SK-N-SH treated with all-trans-retinoic acid at 6 μM for 48 hours (cell line): ENCODE results near the gene HS6ST2.
"Not testable (repeated sequence)": the region's sequence is repeated elsewhere in the genome, so short reads cannot be mapped to it uniquely, and the experiment has no call there.

Source experiments
- ATAC-seq: fragments of 200-7000 bp; cut with Tn5 transposase; 3 replicates; pipeline ENCODE4 v1.9.1; 2020; ENCODE audit warnings: mild to moderate bottlenecking, moderate library complexity
- ARNTL ChIP-seq: fragments of 450-650 bp; formaldehyde crosslinking; IDR thresholded peaks from 2 replicates; pipeline ENCODE4 v1.5.0; 2020; ENCODE audit warnings: low read depth, mild to moderate bottlenecking, moderate library complexity, borderline replicate concordance
- CSDC2 ChIP-seq: fragments of 250-450 bp; sonication (Bioruptor Pico); IDR thresholded peaks from 2 replicates; pipeline ENCODE4 v1.5.0; 2020; ENCODE audit warnings: mild to moderate bottlenecking, moderate library complexity
- ESRRG ChIP-seq: fragments of 250-450 bp; sonication (Bioruptor Pico); IDR thresholded peaks from 2 replicates; pipeline ENCODE4 v1.6.1; 2021; ENCODE audit warnings: mild to moderate bottlenecking
- GLIS3 ChIP-seq: fragments of 250-450 bp; sonication (Bioruptor Pico); IDR thresholded peaks from 2 replicates; pipeline ENCODE4 v1.5.0; 2020; ENCODE audit warnings: mild to moderate bottlenecking, moderate library complexity
- ISL1 ChIP-seq: fragments of 250-450 bp; sonication (Bioruptor Pico); IDR thresholded peaks from 2 replicates; pipeline ENCODE4 v2.1.2; 2022; ENCODE audit warnings: mild to moderate bottlenecking, moderate library complexity
- PATZ1 ChIP-seq: fragments of 250-450 bp; sonication (Bioruptor Pico); IDR thresholded peaks from 2 replicates; pipeline ENCODE4 v1.8.0; 2020; ENCODE audit warnings: mild to moderate bottlenecking, moderate library complexity, borderline replicate concordance
- PPARA ChIP-seq: fragments of 250-450 bp; sonication (Bioruptor Pico); IDR thresholded peaks from 2 replicates; pipeline ENCODE4 v1.5.0; 2020; ENCODE audit warnings: mild to moderate bottlenecking, borderline replicate concordance
- RARB ChIP-seq: fragments of 250-450 bp; sonication (Bioruptor Pico); IDR thresholded peaks from 2 replicates; pipeline ENCODE4 v1.8.0; 2021; ENCODE audit warnings: mild to moderate bottlenecking, moderate library complexity
- SNAI2 ChIP-seq: fragments of 250-450 bp; sonication (Bioruptor Pico); IDR thresholded peaks from 2 replicates; pipeline ENCODE4 v1.5.0; 2020; ENCODE audit warnings: mild to moderate bottlenecking, moderate library complexity
- TOX ChIP-seq: fragments of 250-450 bp; sonication (Bioruptor Pico); IDR thresholded peaks from 2 replicates; pipeline ENCODE4 v1.8.0; 2021; ENCODE audit warnings: mild to moderate bottlenecking, moderate library complexity, borderline replicate concordance
- ZFP3 ChIP-seq: fragments of 250-450 bp; sonication (Bioruptor Pico); IDR thresholded peaks from 2 replicates; pipeline ENCODE4 v1.5.0; 2020; ENCODE audit warnings: mild to moderate bottlenecking, moderate library complexity
- ZFP30 ChIP-seq: fragments of 450-650 bp; formaldehyde crosslinking; IDR thresholded peaks from 2 replicates; pipeline ENCODE4 v1.5.0; 2022; ENCODE audit warnings: mild to moderate bottlenecking, moderate library complexity
- ZNF565 ChIP-seq: fragments of 450-650 bp; formaldehyde crosslinking; conservative IDR thresholded peaks from 2 replicates; pipeline ENCODE4 v1.5.0; 2020; ENCODE audit warnings: low read depth, mild to moderate bottlenecking, moderate library complexity
- ZNF8 ChIP-seq: fragments of 450-650 bp; formaldehyde crosslinking; IDR thresholded peaks from 2 replicates; pipeline ENCODE4 v1.5.0; 2020; ENCODE audit warnings: mild to moderate bottlenecking, moderate library complexity
- TF ChIP-seq, protein P1 (sequence below): fragments of 250-450 bp; sonication (Bioruptor Pico); IDR thresholded peaks from 2 replicates; pipeline ENCODE4 v1.5.0; 2020; ENCODE audit warnings: mild to moderate bottlenecking, moderate library complexity
- TF ChIP-seq, protein P2 (sequence below): fragments of 250-450 bp; sonication (Bioruptor Pico); IDR thresholded peaks from 2 replicates; pipeline ENCODE4 v1.8.0; 2021; ENCODE audit warnings: low read depth, mild to moderate bottlenecking, moderate library complexity, borderline replicate concordance
- TF ChIP-seq, protein P3 (sequence below): fragments of 250-450 bp; sonication (Bioruptor Pico); IDR thresholded peaks from 2 replicates; pipeline ENCODE4 v1.5.1; 2021; ENCODE audit warnings: mild to moderate bottlenecking, moderate library complexity
- TF ChIP-seq, protein P4 (sequence below): fragments of 250-450 bp; sonication (Bioruptor Pico); IDR thresholded peaks from 2 replicates; pipeline ENCODE4 v1.5.1; 2020; ENCODE audit warnings: low read depth, mild to moderate bottlenecking, moderate library complexity

HS6ST2 gene

DNA sequence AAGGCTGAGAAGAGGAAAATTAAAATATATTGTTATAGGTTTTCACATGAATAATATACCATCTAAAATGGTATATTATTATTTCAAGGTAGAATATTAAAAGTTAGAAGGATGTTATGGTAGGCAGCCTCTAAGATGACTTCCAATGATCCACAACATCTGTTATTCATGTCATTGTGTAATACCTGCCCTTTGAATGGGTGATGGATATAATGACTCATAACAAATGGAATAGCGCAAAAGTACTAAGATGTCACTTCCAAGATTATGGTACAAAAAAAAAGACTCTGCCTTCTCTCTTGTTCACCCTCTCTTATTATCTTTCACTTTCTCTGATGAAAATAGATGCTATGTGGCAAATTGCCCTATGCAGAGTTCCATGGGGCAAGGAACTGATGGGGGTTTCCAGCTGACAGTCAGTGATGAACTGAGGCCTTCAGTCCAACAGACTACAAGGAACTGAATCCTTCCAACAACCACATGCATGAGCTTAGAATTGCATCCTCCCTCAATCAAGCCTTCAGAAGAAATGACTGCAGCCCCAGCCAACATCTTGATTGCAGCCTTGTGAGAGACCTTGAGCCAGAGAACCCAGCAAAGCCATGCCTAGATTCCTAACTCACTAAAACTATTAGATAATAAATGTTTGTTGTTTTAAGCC lies 57.7 kb downstream of the HS6ST2 start:
- ATAC-seq, result no peak
- no peak for TF ChIP-seq GLIS3
- no peak for TF ChIP-seq ZFP30 (CRISPR knock-in tag)
- TF ChIP-seq ZNF8, result no peak
- no peak for TF ChIP-seq ZNF565
- TF ChIP-seq, protein P1, sequence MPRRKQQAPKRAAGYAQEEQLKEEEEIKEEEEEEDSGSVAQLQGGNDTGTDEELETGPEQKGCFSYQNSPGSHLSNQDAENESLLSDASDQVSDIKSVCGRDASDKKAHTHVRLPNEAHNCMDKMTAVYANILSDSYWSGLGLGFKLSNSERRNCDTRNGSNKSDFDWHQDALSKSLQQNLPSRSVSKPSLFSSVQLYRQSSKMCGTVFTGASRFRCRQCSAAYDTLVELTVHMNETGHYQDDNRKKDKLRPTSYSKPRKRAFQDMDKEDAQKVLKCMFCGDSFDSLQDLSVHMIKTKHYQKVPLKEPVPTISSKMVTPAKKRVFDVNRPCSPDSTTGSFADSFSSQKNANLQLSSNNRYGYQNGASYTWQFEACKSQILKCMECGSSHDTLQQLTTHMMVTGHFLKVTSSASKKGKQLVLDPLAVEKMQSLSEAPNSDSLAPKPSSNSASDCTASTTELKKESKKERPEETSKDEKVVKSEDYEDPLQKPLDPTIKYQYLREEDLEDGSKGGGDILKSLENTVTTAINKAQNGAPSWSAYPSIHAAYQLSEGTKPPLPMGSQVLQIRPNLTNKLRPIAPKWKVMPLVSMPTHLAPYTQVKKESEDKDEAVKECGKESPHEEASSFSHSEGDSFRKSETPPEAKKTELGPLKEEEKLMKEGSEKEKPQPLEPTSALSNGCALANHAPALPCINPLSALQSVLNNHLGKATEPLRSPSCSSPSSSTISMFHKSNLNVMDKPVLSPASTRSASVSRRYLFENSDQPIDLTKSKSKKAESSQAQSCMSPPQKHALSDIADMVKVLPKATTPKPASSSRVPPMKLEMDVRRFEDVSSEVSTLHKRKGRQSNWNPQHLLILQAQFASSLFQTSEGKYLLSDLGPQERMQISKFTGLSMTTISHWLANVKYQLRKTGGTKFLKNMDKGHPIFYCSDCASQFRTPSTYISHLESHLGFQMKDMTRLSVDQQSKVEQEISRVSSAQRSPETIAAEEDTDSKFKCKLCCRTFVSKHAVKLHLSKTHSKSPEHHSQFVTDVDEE (CRISPR knock-in tag), result no peak

DNA sequence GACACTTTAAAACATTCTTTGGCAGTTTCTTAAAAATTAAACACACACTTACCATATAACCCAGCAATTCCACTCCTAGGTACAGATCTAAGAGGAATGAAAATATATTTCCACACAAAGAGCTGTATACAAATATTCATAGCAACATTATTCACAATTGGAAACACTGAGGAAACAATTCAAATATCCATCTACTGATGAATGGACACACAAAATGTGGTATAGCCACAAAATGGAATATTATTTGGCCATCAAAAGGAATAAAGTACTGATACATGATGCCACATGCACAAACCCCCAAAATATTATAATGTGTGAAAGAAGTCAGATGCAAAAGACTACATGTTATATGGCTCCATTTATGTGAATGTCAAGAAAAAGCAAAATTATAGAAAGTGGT lies 70.9 kb downstream of the HS6ST2 start:
- peak; percentile 66 for TF ChIP-seq ZNF8
- TF ChIP-seq, protein P2, sequence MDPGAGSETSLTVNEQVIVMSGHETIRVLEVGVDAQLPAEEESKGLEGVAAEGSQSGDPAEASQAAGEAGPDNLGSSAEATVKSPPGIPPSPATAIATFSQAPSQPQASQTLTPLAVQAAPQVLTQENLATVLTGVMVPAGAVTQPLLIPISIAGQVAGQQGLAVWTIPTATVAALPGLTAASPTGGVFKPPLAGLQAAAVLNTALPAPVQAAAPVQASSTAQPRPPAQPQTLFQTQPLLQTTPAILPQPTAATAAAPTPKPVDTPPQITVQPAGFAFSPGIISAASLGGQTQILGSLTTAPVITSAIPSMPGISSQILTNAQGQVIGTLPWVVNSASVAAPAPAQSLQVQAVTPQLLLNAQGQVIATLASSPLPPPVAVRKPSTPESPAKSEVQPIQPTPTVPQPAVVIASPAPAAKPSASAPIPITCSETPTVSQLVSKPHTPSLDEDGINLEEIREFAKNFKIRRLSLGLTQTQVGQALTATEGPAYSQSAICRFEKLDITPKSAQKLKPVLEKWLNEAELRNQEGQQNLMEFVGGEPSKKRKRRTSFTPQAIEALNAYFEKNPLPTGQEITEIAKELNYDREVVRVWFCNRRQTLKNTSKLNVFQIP, result no peak
- TF ChIP-seq, all 23 proteins: peak for 1
- no peak for ATAC-seq

GRCh38 chrX:132883358-132883915 lies 75.0 kb downstream of the HS6ST2 start:
- no peak for TF ChIP-seq ARNTL (CRISPR knock-in tag)
- no peak for TF ChIP-seq SNAI2 (CRISPR knock-in tag)
- TF ChIP-seq, protein P2, result no peak
- no peak for TF ChIP-seq TOX
- no peak for TF ChIP-seq GLIS3
- TF ChIP-seq ZNF565, result no peak
- no peak for TF ChIP-seq ZFP3 (CRISPR knock-in tag)
- TF ChIP-seq ZNF8, result no peak
- no peak for TF ChIP-seq CSDC2 (CRISPR knock-in tag)
- TF ChIP-seq, protein P1 (CRISPR knock-in tag), result no peak
- TF ChIP-seq, protein P3, sequence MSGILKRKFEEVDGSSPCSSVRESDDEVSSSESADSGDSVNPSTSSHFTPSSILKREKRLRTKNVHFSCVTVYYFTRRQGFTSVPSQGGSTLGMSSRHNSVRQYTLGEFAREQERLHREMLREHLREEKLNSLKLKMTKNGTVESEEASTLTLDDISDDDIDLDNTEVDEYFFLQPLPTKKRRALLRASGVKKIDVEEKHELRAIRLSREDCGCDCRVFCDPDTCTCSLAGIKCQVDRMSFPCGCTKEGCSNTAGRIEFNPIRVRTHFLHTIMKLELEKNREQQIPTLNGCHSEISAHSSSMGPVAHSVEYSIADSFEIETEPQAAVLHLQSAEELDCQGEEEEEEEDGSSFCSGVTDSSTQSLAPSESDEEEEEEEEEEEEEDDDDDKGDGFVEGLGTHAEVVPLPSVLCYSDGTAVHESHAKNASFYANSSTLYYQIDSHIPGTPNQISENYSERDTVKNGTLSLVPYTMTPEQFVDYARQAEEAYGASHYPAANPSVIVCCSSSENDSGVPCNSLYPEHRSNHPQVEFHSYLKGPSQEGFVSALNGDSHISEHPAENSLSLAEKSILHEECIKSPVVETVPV, result no peak
- TF ChIP-seq RARB (CRISPR knock-in tag), result no peak
- no peak for TF ChIP-seq PATZ1 (CRISPR knock-in tag)
- TF ChIP-seq, protein P4, sequence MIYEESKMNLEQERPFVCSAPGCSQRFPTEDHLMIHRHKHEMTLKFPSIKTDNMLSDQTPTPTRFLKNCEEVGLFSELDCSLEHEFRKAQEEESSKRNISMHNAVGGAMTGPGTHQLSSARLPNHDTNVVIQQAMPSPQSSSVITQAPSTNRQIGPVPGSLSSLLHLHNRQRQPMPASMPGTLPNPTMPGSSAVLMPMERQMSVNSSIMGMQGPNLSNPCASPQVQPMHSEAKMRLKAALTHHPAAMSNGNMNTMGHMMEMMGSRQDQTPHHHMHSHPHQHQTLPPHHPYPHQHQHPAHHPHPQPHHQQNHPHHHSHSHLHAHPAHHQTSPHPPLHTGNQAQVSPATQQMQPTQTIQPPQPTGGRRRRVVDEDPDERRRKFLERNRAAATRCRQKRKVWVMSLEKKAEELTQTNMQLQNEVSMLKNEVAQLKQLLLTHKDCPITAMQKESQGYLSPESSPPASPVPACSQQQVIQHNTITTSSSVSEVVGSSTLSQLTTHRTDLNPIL (CRISPR knock-in tag), result no peak
- no peak for TF ChIP-seq PPARA
- no peak for TF ChIP-seq ESRRG
- TF ChIP-seq ISL1, result no peak
- TF ChIP-seq ZFP30 (CRISPR knock-in tag), result no peak
- TF ChIP-seq, all 23 proteins: peak for 0
- ATAC-seq, result no peak

- ATAC-seq, result not testable (repeated sequence)
These were observed 77.7 kb downstream of the HS6ST2 start for GRCh38 chrX:132880753-132881152.
